GM12878 (cell line): Measurements from ENCODE around the gene DPY30.

ENCODE experiments used
- CTCF ChIP-seq, 3 experiments: IDR thresholded peaks in 2 of 3; conservative IDR thresholded peaks in 1 of 3; 2 replicates each; pipeline ENCODE4 v1.5.1; 2011; ENCODE audit warnings: low read depth in 3 of 3, low read length in 3 of 3, mild to moderate bottlenecking in 3 of 3, control low read depth in 2 of 3, moderate library complexity in 2 of 3, inconsistent platforms in 1 of 3, mixed read lengths in 1 of 3; ENCODE audit not compliant: control insufficient read depth in 2 of 3, insufficient read depth in 1 of 3; ENCODE audit errors: extremely low read depth in 1 of 3
- MXI1 ChIP-seq: fragments of 150-350 bp; IDR thresholded peaks from 2 replicates; pipeline ENCODE4 v1.6.1; 2011; ENCODE audit warnings: low read depth, mild to moderate bottlenecking, inconsistent platforms, low read length, improper control_type of control experiment
- MYC ChIP-seq: IDR thresholded peaks from 2 replicates; pipeline ENCODE4 v1.6.1; 2011; ENCODE audit warnings: mild to moderate bottlenecking, low read length, moderate library complexity, inconsistent platforms; ENCODE audit not compliant: insufficient read depth, insufficient replicate concordance, insufficient read length, severe bottlenecking
- POLR2A ChIP-seq: IDR thresholded peaks from 2 replicates; pipeline ENCODE4 v1.6.1; 2011; ENCODE audit warnings: low read depth, mild to moderate bottlenecking, low read length
- POLR2AphosphoS5 ChIP-seq: IDR thresholded peaks from 2 replicates; pipeline ENCODE4 v1.6.1; 2011; ENCODE audit warnings: mild to moderate bottlenecking, low read length, inconsistent platforms
- RCOR1 ChIP-seq: conservative IDR thresholded peaks from 2 replicates; pipeline ENCODE4 v1.6.1; 2012; ENCODE audit warnings: low read depth, low read length, improper control_type of control experiment
- YY1 ChIP-seq: IDR thresholded peaks from 2 replicates; pipeline ENCODE4 v1.6.1; 2011; ENCODE audit warnings: low read depth, mild to moderate bottlenecking, low read length
- ZNF274 ChIP-seq: IDR thresholded peaks from one replicate; pipeline ENCODE4 v1.8.0; 2011; ENCODE audit not compliant: insufficient read length, insufficient read depth

- no peak for TF ChIP-seq ZNF274
- TF ChIP-seq MXI1 = no peak
- TF ChIP-seq CTCF (IDR thresholded peaks at IDR 0.05 in 2 of 3, conservative IDR thresholded peaks at IDR 0.05 in 1 of 3; ENCODE audit: control insufficient read depth in 2 of 3, extremely low read depth in 1 of 3, insufficient read depth in 1 of 3, low read depth in 3 of 3, low read length in 3 of 3) = no peak
- TF ChIP-seq POLR2AphosphoS5 = no peak
- no peak for TF ChIP-seq YY1
- TF ChIP-seq MYC = no peak
- TF ChIP-seq RCOR1 = no peak
- TF ChIP-seq POLR2A = no peak
Measured at GRCh38 chr2:32003791-32004190, 35.8 kb downstream of the DPY30 start.
